ENCODE results near the gene ANP32B.

- TF ChIP-seq CTCF (IDR thresholded peaks at IDR 0.05) (no peak), POLR2A (IDR thresholded peaks at IDR 0.05) (no peak)
These were observed 24.2 kb upstream of the ANP32B start for GRCh38 chr9:97958812-97959511.

All from heart left ventricle (tissue), 13 donors.